Vagina (tissue), 2 donors: ENCODE data around the gene TCERG1.

Source experiments
- CTCF ChIP-seq, 3 experiments: fragments of 450-650 bp in 2 of 3; fragments of 200-600 bp in 1 of 3; sonication (generic) in 1 of 3; IDR thresholded peaks; one replicate each; pipeline ENCODE4 v1.5.1; 2017 to 2019; ENCODE audit warnings: antibody characterized with exemption in 3 of 3, mild to moderate bottlenecking in 2 of 3, moderate library complexity in 2 of 3
- POLR2A ChIP-seq, 2 donors: fragments of 450-650 bp; IDR thresholded peaks; one replicate each; pipeline ENCODE4 v1.6.1; 2017; ENCODE audit warnings: antibody characterized with exemption in 2 of 2, mild to moderate bottlenecking in 2 of 2, moderate library complexity in 2 of 2
- POLR2AphosphoS5 ChIP-seq, 2 donors: sonication (generic); formaldehyde crosslinking; IDR thresholded peaks; one replicate each; pipeline ENCODE4 v1.9.0; 2017; ENCODE audit warnings: antibody characterized with exemption in 2 of 2, mild to moderate bottlenecking in 2 of 2, low read depth in 1 of 2; ENCODE audit not compliant: insufficient read depth in 1 of 2

GRCh38 chr5:146529984-146530383 is 82.9 kb downstream of the TCERG1 start:
- no peak for TF ChIP-seq POLR2A (IDR thresholded peaks at IDR 0.05)
- no peak for TF ChIP-seq POLR2AphosphoS5 (IDR thresholded peaks at IDR 0.05; ENCODE audit: insufficient read depth in 1 of 2, low read depth in 1 of 2)
- TF ChIP-seq CTCF (IDR thresholded peaks at IDR 0.05), result no peak
